IPS-18c (cell line): ENCODE measurements around the gene ZNF862.
"Not testable (repeated sequence)": the region's sequence is repeated elsewhere in the genome, so short reads cannot be mapped to it uniquely, and the experiment has no call there.

Source experiments
- H3K4me3 ChIP-seq: 2 replicates; pipeline ENCODE4 v1.7.0; 2013; ENCODE audit warnings: low read depth, mild to moderate bottlenecking, low read length, moderate library complexity; ENCODE audit not compliant: insufficient read depth
- H3K9me3 ChIP-seq: one replicate; pipeline ENCODE4 v1.6.1; 2013; ENCODE audit warnings: mild to moderate bottlenecking, low read length, moderate library complexity; ENCODE audit not compliant: control insufficient read depth, insufficient read depth

The ZNF862 gene

DNA sequence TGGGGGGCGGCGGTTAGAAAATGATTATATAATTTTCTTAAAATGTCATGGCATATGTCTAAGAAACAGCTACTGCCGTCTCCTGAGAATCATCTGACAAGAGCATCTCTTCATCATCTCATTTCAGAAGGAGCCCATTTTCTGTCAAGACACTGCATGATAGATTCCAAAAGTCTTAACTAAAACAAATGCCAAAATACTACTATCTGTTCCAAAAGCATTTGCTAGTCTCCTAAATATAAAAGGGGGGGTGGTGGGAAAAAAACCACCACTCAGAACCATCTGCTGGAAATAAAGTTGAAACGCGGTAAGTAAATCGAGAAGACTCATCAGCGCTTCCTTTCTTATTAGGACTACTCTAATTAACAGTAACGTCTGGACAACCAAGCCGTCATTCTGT is 72.0 kb downstream of the ZNF862 start:
- H3K4me3 ChIP-seq, H3K9me3 ChIP-seq: not testable (repeated sequence)

DNA sequence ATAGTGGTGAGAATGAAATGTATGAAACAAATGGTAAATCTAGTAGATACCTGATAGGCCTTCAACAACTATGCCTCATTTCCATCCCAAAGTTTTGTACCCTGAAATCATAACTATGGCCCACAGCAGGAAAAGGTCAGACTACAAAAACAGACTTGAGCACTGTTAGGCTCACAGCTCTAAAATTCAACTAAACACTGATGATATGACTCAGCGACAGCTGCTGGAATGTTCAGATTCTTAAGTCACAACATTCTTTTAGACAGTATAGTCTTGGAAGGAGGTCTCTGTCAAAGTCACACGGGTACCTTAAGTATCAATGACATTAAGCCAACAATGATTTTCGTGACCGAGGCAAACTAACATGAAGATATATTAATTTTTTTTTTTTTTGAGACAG is 74.0 kb downstream of the ZNF862 start:
- not testable (repeated sequence) for H3K9me3 ChIP-seq, H3K4me3 ChIP-seq
